Measurements from ENCODE around the gene ISYNA1. TPM values are rescaled to one million over a fixed set of nuclear protein-coding genes. Genes with fewer than 3 reads are reported as not detected.
A peak's percentile ranks its signal among the peaks of the same experiment; 100 is the strongest.

The ISYNA1 gene
- total and polyA plus RNA-seq, 2 of the 8 experiments (the other 6 are each of a cell fraction or from before 2014, with no cell fraction given): 207 to 264 TPM

DNA sequence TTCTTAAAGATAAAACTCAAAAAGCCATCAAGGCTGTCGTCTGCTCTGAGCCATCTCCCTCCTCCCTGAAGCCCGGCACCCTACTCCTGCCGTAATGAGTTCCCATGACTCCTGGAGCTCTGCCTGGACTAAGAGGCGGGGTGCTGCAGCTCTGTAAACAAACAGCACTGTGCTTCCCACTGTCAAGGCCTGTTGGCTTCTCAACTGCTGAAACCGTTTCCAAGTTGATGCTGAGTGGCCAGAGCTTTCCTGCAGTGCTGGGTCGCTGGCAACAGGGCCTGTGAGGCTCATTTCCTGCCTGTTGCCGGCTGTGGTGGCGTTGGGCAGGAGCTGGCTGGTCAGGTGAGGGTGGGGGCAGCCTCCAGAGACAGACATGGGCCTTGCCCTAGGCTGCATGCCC is 26.7 kb upstream of the ISYNA1 start:
- Histone ChIP-seq H2BK120ac (replicated peaks; ENCODE audit: low read depth, low read length) (no peak overlapping the region), H2BK15ac (ENCODE audit: low read length) (no peak overlapping the region), H3K4ac (replicated peaks; ENCODE audit: insufficient read length, low read depth, low read length) (no peak overlapping the region), H3K14ac (ENCODE audit: insufficient read length) (no peak overlapping the region), H3K36me3 (ENCODE audit: control insufficient read depth in 2 of 4, insufficient read depth in 4 of 4, low read length in 3 of 4) (peaks cover 0 to 10% (median 5%) of the 10 kb centered on the region in 4 experiments; a peak in 3 of 8 replicates), H3K23me2 (ENCODE audit: low read depth, low read length) (peaks cover 8% of the 10 kb centered on the region; the same call in 1 of the 2 replicates), H4K91ac (replicated peaks; ENCODE audit: insufficient read length, low read length) (no peak overlapping the region), H3K27me3 (replicated peaks in 1 of 4; ENCODE audit: control insufficient read depth in 3 of 4, extremely low read depth in 1 of 4, insufficient read depth in 3 of 4, low read length in 3 of 4) (no peaks in the 10 kb centered on the region), H3K4me2 (ENCODE audit: insufficient read depth in 1 of 2, low read depth in 2 of 2, low read length in 2 of 2) (no peak overlapping the region), H3K79me2 (ENCODE audit: control insufficient read depth in 1 of 2, insufficient read depth in 2 of 2, low read length in 2 of 2) (no peaks in the 10 kb centered on the region), H3K9me3 (ENCODE audit: insufficient read depth in 2 of 2, low read depth in 1 of 2, low read length in 1 of 2) (no peaks in the 10 kb centered on the region), H3K23ac (ENCODE audit: insufficient read length) (no peak overlapping the region), H2BK5ac (ENCODE audit: low read depth, low read length) (0 out of 2 replicates have a peak overlapping the region, but pooled peaks have one; percentile 16), H2AK5ac (ENCODE audit: low read depth, low read length) (no peak overlapping the region), H3K9ac (replicated peaks in 1 of 4; ENCODE audit: extremely low read depth in 1 of 4, low read depth in 3 of 4, low read length in 3 of 4) (no peak overlapping the region), H4K20me1 (replicated peaks in 1 of 2; ENCODE audit: control insufficient read depth in 1 of 2, insufficient read depth in 2 of 2, low read length in 2 of 2) (peaks cover 11 to 23% of the 10 kb centered on the region in 2 experiments), H2BK12ac (ENCODE audit: low read depth, low read length) (no peak overlapping the region), H2BK20ac (ENCODE audit: low read length) (no peak overlapping the region), H4K5ac (ENCODE audit: insufficient read length, low read depth, low read length) (no peak overlapping the region), H3K27ac (ENCODE audit: low read depth, low read length) (no peak overlapping the region), H3K18ac (ENCODE audit: extremely low read depth, low read length) (no peak overlapping the region), H3K4me3 (ENCODE audit: extremely low read depth in 1 of 4, insufficient read depth in 2 of 4, low read depth in 3 of 4, low read length in 4 of 4) (no peak overlapping the region), H3K4me1 (replicated peaks in 1 of 4; ENCODE audit: control insufficient read depth in 3 of 4, insufficient read depth in 4 of 4, low read length in 3 of 4) (peaks cover 0 to under 1% (median 0%) of the 10 kb centered on the region in 4 experiments; a peak in 2 of 7 replicates), H3K56ac (replicated peaks; ENCODE audit: insufficient read length, low read depth, low read length) (no peak overlapping the region), H3K79me1 (ENCODE audit: low read depth, low read length) (peaks cover 4% of the 10 kb centered on the region), H2AFZ (ENCODE audit: low read length) (no peak overlapping the region), H4K8ac (ENCODE audit: extremely low read depth, insufficient read depth, low read length) (no peak overlapping the region)
- CTCF ChIA-PET (ENCODE audit: partially characterized antibody): interaction anchor here (0.6 to 7.2 kb wide), 8 partner anchors 9 to 1090 kb away, joined by 3 to 143 read pairs (median 4); no protein-coding TSS in a partner anchor
- TF ChIP-seq RFX5 (IDR thresholded peaks at IDR 0.05; ENCODE audit: borderline replicate concordance, low read depth, low read length): no peak
- TF ChIP-seq RNF2 (IDR thresholded peaks at IDR 0.05; ENCODE audit: borderline replicate concordance, low read depth, low read length, missing control alignments, poor library complexity, severe bottlenecking): no peak
- TF ChIP-seq CBX5 (IDR thresholded peaks at IDR 0.05; ENCODE audit: low read depth, low read length): no peak
- no peak for TF ChIP-seq TCF12 (IDR thresholded peaks at IDR 0.05; ENCODE audit: low read depth, low read length)
- no peak for TF ChIP-seq TAF1 (IDR thresholded peaks at IDR 0.05; ENCODE audit: low read depth, low read length)
- no peak for TF ChIP-seq CTCF (IDR thresholded peaks at IDR 0.05; ENCODE audit: control extremely low read depth in 1 of 3, insufficient read depth in 1 of 3, low read depth in 1 of 3, low read length in 3 of 3)
- FAIRE-seq: no peak
- WGBS, 2 experiments (ENCODE audit: extremely low coverage in 1 of 2, insufficient coverage in 1 of 2, insufficient read length in 1 of 2, insufficient replicate concordance in 2 of 2, low coverage in 1 of 2, low lambda C conversion rate in 2 of 2, missing lambda C conversion rate in 1 of 2): 93% methylated on average over 7 of the region's 8 CpGs; no CpG with 5 or more reads in 1 of the 2 experiments
- DNase-seq (ENCODE audit: low read depth in 1 of 2, low spot score in 2 of 2): no peak
- POLR2A ChIA-PET (ENCODE audit: partially characterized antibody): no interaction called here
